Neural crest cell (in vitro differentiated cells): ENCODE measurements around the gene GPER1. TPM values are rescaled to one million over a fixed set of nuclear protein-coding genes. Genes with fewer than 3 reads are reported as not detected.

Experiments
- DNase-seq: peaks from one replicate; pipeline ENCODE4 v3.0.0; 2021; ENCODE audit warnings: low read depth, mixed read lengths, low spot score
- H3K27ac Mint-ChIP-seq: one replicate; pipeline ENCODE4 v1.8.0; 2021; ENCODE audit warnings: mild to moderate bottlenecking, mixed read lengths; ENCODE audit not compliant: unreplicated experiment
- H3K27me3 Mint-ChIP-seq: 2 replicates; pipeline ENCODE4 v1.8.0; 2021; ENCODE audit warnings: low read depth, mild to moderate bottlenecking, mixed read lengths
- H3K36me3 Mint-ChIP-seq: 2 replicates; pipeline ENCODE4 v1.8.0; 2021; ENCODE audit warnings: low read depth, mild to moderate bottlenecking, mixed read lengths
- H3K4me1 Mint-ChIP-seq: 2 replicates; pipeline ENCODE4 v1.8.0; 2021; ENCODE audit warnings: mixed read lengths
- H3K4me3 Mint-ChIP-seq: one replicate; pipeline ENCODE4 v1.8.0; 2021; ENCODE audit warnings: mild to moderate bottlenecking, mixed read lengths
- H3K9me3 Mint-ChIP-seq: 2 replicates; pipeline ENCODE4 v1.8.0; 2021; ENCODE audit warnings: mixed read lengths
- CTCF ChIP-seq: fragments of 200-600 bp; sonication (generic); conservative IDR thresholded peaks from 2 replicates; pipeline ENCODE4 v1.5.0; 2021; ENCODE audit warnings: antibody characterized with exemption, mild to moderate bottlenecking
- total RNA-seq: library from RNA; stranded (reverse); gene quantifications from 2 replicates; pipeline ENCODE4 v1.2.1, GENCODE V29; 2021

Gene GPER1
- total RNA-seq, 1 donor from 2014 or later, result 0.91 TPM

- Mint-ChIP-seq H3K9me3 (no peaks in the 10 kb centered on the region), H3K36me3 (peaks cover 3% of the 10 kb centered on the region), H3K4me1 (peaks cover 8% of the 10 kb centered on the region), H3K27me3 (no peaks in the 10 kb centered on the region), H3K4me3 (no peak overlapping the region), H3K27ac (no peak overlapping the region)
- no peak for TF ChIP-seq CTCF
- DNase-seq, result no peak
These were observed 37.1 kb downstream of the GPER1 start for GRCh38 chr7:1124816-1125602.

- H3K4me3 Mint-ChIP-seq, result no peak overlapping the region
- no peaks in the 10 kb centered on the region for H3K9me3 Mint-ChIP-seq
- no peak for DNase-seq
- no peak overlapping the region for H3K27ac Mint-ChIP-seq
- peaks cover 3% of the 10 kb centered on the region for H3K36me3 Mint-ChIP-seq
- TF ChIP-seq CTCF, result no peak
- H3K4me1 Mint-ChIP-seq, result peaks cover 8% of the 10 kb centered on the region
- no peaks in the 10 kb centered on the region for H3K27me3 Mint-ChIP-seq
These were observed 37.7 kb downstream of the GPER1 start for GRCh38 chr7:1125603-1125969.

GRCh38 chr7:1127001-1127400, 39.1 kb downstream of the GPER1 start:
- TF ChIP-seq CTCF, result no peak
- Mint-ChIP-seq H3K27ac (no peak overlapping the region), H3K9me3 (peaks cover 3% of the 10 kb centered on the region), H3K27me3 (no peaks in the 10 kb centered on the region), H3K4me3 (no peak overlapping the region), H3K4me1 (peaks cover 8% of the 10 kb centered on the region), H3K36me3 (peaks cover 7% of the 10 kb centered on the region)
- no peak for DNase-seq

GRCh38 chr7:1129431-1129830, 41.5 kb downstream of the GPER1 start:
- Mint-ChIP-seq H3K4me3 (no peak overlapping the region), H3K4me1 (no peaks in the 10 kb centered on the region), H3K36me3 (peaks cover 15% of the 10 kb centered on the region), H3K9me3 (peaks cover 7% of the 10 kb centered on the region), H3K27ac (no peak overlapping the region), H3K27me3 (no peaks in the 10 kb centered on the region)
- DNase-seq, result no peak
- no peak for TF ChIP-seq CTCF

- no peak overlapping the region for H3K27ac Mint-ChIP-seq
- no peaks in the 10 kb centered on the region for H3K27me3 Mint-ChIP-seq
- peaks cover 19% of the 10 kb centered on the region for H3K36me3 Mint-ChIP-seq
- DNase-seq, result no peak
- no peak overlapping the region for H3K4me3 Mint-ChIP-seq
- peaks cover 7% of the 10 kb centered on the region for H3K9me3 Mint-ChIP-seq
- H3K4me1 Mint-ChIP-seq, result no peaks in the 10 kb centered on the region
- no peak for TF ChIP-seq CTCF
These were observed 42.4 kb downstream of the GPER1 start for GRCh38 chr7:1130021-1130990.
